HCEC 1CT (cell line): Measurements from ENCODE around the gene SRP54.
"Not testable (repeated sequence)": the region's sequence is repeated elsewhere in the genome, so short reads cannot be mapped to it uniquely, and the experiment has no call there.

Experiments used
- DNase-seq: peaks from one replicate; pipeline ENCODE4 v3.0.0-alpha.2; 2017

Gene SRP54

DNA sequence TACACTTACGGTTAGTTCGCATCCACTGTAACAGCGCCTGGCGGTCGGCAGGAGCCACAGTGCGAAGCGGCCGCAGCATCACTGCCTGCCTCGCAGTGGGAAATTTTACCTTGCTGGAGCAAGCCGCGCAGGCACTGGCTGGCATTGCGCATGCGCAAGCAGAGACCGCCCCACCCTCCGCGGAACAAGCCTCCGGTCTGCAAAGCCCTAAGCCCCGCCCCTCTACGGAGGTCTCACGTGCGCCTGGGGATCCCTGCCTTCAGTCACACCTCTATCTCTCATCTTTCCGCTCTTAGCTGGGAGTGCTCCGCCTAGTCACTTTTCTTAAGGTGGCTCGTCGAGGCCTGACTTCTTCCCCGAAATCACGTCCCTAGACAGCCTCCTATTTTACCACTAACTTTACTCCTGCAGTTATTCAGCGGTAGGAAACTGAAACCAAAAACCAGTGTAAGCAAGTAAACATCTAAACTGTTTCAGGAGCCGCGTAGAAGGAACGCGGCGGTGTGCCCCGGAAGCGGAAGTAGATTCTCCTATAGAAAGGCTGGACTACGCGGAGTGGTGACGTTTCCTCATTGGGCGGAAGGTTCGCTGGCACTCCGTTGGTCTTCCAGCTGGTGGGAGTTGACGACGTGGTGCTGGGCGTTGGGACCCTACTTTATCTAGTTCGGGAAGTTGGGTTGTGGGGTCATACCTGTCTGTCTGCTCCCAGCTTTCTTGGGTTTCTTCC lies at the start of gene SRP54:
Gene SRP54, plus strand, starts transcription at position 572 of the 727 bp plus-strand sequence. CDS start 13,718 bp downstream, outside the sequence.
- peak; percentile 96 for DNase-seq

DNA sequence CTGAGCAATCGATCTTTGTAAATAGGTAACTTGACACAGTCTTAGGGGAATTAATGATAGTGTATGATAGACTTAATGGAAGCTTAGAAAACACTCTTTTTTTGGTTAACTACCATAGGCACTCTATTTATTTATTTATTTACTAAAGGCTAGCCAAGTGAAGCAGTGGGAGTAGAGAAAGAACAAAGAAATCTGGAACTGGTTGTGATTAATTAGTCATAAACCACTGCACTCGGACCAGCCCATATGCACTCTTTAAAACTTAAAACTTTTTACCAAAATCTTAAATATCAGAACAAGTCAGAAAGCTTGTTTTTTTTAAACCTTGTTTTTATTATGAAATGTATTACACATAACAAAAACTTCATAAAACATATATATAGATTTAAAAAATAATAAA lies 49.5 kb upstream of the SRP54 start:
- no peak for DNase-seq

DNA sequence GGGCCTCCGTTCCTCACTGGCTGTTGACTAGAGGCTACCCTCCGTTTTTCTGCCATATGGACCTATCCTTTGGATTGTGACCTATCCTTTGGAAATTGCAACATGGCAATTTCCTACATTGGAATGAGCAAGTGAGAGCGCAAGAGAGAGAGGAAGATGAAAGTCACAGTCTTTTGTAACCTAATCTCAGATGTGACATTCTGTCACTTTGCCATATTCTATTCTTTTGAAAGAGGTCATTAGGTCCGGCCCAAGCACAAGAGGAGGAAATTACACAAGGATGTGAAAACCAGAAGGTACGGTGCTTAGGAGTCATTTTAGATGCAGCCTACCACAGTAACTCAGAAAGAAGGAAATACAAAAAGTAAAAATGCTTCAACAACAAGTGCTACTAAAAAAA lies 47.3 kb upstream of the SRP54 start:
- no peak for DNase-seq

DNA sequence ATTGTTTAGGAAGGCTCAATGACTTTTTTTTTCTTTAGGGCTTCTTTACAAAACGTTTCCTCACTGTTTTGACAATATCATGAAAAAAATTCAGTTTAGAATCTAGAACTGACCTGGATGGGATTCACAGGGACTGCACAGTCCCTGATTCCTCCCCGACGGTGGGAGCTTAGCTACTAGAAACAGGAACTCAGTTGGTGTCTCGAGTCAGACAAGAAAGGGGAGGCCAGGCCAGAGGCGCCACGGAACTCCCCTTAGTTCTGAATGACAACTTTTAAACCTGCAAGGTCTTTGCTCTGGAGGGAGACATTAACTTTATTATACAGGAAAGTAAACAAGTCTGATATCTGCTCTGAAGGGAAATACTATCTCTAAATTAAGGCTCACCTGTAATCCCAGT lies 45.4 kb upstream of the SRP54 start:
- DNase-seq: no peak

DNA sequence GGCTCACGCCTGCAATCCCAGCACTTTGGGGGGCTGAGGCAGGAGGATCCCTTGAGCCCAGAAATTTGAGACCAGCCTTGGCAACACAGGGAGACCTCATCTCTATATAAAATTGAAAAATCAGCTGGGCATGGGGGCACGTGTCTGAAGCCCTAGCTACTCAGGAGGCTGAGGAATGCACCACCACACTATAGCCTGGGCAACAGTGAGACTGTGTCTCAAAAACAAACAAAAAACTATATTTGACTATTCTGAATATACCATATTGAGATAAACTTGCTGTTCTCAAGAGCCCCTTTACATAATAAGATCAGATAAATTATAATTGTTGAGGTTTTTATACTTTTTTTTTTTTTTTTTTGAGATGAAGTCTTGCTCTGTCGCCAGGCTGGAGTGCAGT lies 44.9 kb upstream of the SRP54 start:
- DNase-seq: no peak

DNA sequence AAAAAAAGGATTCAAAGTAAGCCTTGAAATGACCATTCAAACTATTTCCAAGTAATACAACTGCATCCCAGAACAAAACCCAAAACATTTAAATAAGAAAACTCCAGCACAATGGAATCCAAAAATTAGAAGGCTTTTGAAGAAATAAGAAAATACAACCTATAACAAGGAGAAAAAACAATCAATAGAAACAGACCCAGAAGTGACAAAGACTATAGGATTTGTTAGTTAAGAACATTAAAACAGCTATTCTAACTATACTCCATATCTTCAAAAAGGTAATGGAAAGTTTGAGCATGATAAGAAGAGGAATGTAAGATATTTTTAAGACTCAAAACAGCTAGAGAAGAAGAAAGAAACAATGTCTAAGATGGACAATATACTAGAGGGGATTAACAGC lies 39.3 kb upstream of the SRP54 start:
- no peak for DNase-seq

DNA sequence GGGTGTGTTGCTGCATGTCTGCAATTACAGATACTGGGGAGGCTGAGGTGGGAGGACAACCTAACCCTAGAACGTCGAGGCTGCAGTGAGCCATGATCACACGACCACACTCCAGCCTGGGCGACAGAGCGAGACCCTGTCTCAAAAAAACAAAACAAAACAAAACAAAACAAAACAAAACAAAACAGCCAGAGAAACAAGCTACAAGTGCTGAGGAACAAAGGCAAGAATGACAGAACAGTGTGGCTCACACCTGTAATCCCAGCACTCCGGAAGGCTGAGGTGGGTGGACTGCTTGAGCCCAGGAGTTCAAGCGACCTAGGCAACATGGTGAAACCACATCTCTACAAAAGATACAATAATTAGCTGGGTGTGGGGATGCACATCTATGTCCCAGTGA lies 38.0 kb upstream of the SRP54 start:
- DNase-seq: no peak

DNA sequence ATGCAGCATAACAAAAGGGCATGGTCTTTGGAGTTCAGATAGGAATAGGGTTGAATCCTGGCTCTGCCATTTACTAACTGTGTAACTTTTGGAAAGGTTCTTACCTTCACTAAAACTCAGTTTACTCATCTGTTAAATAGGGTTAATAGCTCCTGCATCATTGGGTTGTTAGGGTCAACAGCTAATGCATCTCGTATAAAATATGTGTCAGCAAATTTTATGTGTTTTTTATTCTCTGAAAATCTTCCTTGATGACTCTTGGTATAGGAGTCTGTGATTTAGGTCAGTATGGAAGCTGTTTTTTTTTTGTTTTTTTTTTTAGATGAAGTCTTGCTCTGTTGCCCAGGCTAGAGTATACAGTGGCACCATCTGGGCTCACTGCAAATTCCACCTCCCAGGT lies 36.1 kb upstream of the SRP54 start:
- no peak for DNase-seq

DNA sequence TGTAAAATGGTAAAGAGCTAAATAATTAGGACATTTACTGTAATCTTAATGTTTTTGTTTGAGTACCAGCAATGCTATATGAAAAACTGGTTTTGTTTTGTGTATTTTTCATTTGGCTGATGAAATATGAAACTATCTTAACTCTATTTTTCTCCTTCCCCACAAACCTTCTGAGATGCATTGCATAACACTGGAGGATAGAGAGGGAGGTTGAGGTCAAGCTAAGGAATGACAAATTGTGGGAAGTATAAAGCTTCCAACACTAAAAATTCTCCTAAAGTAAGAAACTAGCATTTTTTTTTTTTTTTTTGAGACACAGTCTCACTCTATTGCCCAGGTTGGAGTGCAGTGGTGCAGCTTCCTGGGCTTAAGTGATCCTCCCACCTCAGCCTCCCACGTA lies 31.5 kb upstream of the SRP54 start:
- peak; percentile 29 for DNase-seq

DNA sequence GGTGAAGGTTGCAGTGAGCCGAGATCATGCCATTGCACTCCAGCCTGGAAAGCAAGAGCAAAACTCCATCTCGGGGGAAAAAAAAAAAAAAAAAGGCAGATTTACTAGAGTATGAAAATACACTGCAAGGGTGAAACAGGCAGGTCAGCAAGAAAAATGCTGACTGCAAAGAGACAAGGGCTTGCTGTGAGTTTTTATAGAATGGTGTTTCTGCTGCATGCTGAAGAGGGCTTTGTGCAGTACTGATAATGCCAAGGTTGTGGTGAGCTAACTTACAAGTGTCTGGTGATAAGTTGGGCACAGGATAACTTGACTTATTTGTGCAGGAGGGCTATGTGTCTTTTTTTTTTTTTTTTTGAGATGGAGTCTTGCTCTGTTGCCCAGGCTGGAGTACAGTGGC lies 25.9 kb upstream of the SRP54 start:
- DNase-seq: no peak

DNA sequence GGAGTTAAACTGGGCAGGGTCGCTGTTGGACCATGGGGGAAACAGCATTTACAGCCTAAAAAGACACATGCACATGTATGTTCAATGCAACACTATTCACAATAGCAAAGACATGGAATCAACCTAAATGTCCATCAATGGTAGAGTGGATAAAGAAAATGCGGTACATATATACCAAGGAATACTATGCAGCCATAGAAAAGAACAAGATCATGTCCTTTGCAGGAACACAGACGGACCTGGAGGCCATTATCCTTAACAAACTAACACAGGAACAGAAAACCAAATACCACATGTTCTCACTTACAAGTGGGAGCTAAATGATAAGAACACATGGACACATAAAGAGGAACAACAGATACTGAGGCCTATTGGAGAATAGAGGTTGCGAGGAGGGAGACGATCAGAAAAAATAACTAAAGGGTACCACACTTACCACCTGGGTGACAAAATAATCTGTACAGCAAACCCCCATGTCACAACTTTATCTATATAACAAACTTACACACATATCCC lies 25.0 kb upstream of the SRP54 start:
- DNase-seq: no peak

DNA sequence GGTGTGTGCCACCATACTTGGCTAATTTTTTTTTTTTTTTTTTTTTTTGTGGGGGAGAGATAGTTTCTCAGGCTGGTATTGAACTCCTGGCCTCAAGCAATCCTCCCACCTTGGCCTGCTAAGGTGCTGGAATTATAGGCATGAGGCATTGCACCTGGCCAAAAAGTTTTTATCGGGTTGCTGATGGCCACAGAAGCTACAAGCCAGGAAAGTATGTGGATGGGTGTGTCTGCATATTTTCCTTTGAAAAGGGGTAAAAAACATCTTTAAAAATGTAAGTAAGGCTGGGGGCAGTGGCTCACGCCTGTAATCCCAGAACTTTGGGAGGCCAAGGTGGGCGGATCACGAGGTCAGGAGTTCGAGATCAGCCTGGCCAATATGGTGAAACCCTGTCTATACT lies 20.7 kb upstream of the SRP54 start:
- not testable (repeated sequence) for DNase-seq

DNA sequence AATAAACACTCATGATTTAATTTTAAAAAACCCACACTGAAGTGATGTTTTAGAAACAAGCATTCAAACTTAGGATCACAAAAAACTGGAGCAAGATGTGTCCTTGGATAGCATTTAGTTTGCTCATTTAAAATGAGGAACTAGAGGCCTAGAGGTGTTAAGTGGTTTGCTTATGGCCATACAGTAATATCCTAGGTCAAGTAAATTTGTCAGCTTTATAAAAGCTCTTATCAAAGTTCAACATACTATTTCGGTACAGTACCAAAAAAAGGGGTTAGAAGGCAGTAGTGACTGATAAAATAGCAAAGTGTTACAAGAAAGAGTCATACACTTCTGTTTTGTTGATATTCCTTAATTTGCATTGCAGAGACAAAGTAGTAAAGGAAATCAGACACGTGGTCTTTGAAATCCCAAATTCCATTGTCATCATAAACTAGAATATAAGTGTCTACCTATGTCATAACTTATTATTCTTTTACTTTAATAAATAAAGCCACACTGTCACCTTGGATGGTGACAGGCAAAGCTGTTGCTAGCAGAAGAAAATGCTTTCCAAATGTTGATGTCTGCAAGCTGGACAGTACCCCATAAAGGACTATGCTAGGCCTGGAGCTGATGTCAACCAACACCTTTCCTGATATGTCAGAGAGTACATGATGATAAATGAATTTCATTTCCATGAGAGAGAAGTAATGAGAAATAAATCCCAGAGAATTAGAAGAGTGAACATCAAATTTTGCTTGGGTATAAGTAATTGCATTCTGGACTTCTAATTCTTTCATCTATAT lies 17.6 kb upstream of the SRP54 start:
- no peak for DNase-seq

DNA sequence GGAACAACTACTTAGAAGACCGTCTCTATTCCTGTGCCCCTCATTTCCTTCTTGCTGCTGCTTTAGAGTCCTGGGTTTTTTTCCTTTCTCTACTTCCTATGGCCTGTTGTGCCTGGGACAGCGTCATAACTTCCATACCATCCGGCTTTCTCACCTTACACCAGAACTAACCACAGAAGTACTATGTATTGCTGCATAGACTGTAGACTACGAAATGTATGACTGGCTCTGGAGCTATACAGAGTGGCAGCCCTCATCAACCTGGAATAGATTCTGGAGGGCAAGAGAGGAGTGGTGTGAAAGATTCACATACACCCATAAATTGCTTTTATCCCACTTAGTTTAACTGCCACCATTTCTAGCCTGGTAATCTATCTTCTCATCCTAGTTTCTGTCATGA lies 16.9 kb upstream of the SRP54 start:
- no peak for DNase-seq

DNA sequence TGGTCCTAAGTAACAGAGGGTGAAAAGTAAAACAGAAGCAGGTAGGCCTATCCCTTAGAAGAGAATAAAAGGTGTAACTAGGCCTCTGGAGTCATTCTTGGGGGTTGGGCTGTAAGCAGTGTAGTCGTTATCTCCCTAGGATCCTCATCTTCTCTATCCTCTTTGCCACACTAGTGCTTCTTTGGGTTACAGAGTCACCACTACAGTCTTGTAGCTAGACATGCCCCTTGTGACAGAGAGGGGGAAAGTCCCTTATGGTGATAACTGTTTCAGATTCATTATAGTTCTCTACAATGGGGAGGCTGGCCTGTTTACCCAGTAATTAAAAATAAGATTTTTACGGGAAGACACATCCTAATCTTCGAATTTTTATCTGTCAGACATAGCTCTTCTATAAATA lies 16.4 kb upstream of the SRP54 start:
- DNase-seq: no peak

DNA sequence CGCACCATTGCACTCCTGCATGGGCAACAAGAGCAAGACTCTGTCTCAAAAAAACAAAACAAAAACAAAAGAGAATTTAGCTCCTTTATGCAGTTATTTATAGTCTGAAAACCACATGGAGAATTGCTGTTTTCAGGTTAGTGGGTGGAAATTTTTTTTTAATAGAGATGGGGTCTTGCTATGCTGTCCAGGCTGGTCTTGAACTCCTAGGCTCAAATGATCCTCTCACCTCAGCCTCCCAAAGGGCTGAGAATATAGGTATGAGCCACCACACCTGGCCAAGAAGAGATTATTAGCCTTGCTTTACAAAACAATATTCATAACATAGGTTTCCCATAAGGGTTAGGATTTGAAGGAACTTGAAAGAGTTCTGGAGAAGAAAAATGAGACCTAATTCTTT lies 12.1 kb upstream of the SRP54 start:
- no peak for DNase-seq

DNA sequence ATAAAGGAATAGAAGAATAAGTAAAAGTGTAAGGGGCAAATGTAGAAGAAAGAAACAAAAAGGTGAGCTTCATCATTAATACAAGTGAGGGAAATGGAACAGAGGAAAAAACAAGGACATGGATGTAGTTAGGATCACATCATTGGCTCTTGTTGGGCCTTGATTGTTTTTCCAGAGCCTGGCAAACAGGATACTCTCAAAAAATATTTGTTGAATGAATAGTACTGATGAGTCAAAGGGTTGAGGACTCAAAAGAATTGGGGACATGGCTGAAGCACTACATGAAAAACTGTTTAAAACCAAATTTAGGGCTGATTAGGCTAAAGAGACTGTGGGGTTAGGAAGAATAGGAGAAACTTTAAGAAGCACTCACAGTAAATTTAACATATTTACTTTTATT lies 11.4 kb upstream of the SRP54 start:
- peak; percentile 79 for DNase-seq

DNA sequence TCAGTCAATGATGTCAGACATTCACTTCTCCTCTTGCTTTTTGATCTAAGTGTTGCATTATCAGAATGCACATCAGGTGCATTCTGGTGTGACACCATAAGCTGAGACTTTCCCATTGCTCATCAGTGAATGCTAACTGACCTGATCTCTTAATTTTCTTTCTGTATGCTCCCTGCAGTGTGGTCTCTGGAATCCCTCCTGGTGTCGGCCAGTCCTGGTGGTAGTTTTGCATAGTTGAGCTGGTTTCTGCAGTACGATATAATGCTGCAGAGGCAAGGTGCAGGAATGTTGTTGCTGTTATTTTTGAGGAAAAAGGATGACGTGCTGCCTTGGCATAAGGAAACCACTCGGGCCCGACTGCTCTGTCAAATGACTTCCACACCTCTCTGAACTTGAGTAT lies 11.0 kb upstream of the SRP54 start:
- no peak for DNase-seq

DNA sequence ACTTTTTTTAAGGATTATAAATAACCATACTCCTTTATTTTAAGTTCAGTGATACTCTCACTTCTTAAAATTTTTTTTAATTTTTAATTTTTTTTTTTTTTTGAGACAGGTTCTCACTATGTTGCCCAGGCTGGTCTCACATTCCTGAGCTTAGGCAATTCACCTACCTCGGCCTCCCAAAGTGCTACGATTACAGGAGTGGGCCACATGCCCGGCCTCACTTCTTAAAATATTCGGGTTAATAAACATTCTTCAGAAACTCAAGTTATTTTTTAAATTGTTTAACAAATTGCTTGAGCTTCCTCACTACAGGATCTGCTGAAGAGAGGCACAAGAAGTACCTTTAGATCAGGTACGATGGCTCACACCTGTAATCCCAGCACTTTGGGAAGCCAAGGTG lies 4.3 kb upstream of the SRP54 start:
- no peak for DNase-seq

DNA sequence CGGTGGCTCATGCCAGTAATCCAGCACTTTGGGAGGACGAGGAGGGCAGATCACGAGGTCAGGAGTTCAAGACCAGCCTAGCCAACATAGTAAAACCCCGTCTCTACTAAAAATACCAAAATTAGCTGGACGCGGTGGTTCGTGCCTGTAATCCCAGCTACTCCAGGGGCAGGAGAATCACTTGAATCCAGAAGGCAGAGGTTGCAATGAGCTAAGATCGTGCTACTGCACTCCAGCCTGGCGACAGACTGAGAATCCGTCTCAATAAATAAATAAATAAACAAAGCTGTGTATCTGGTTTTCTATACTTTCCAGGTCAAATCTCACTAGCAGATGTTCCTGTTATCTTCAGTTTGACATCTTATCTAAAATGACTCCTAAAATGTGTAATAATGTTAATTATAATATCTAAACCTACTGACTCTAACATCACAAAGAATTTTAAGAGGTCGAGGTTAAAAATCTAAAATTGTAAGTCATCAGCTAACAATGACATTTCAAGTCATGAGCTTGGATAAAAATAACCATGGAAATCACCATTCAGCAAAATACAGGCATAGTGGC lies 2.4 kb upstream of the SRP54 start:
- DNase-seq: no peak

DNA sequence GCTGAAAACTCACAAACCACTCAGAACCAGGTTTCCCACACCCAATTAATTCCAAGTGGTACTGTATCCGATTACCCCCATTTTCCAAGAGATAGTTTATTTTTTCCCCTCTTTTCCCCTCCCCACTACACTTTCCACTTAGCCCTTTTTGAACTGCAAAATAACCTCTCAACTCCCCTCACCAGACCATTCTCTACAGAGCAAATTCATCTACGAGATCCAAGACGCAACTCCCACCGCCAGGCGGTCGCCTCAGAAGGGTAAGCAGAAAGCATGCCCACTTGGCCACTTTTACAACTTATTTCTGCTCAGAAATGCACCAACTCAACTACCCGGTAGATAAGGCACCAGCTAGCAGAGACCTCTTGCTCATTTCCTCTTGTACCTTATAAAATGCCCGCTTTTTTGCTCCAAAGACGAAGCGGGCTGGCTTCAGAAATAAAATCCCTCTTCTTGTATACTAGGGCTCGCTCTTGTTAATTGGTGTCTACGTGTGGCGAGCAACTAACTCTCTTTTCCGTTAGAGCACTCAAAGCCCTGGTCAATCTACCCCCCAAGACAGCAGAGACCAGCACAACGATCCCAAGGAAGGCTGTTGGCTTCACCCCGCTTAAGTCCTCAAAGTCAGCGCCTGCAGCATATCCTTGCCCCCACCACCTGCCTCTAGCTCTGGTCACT lies 910 bp upstream of the SRP54 start:
- no peak for DNase-seq

DNA sequence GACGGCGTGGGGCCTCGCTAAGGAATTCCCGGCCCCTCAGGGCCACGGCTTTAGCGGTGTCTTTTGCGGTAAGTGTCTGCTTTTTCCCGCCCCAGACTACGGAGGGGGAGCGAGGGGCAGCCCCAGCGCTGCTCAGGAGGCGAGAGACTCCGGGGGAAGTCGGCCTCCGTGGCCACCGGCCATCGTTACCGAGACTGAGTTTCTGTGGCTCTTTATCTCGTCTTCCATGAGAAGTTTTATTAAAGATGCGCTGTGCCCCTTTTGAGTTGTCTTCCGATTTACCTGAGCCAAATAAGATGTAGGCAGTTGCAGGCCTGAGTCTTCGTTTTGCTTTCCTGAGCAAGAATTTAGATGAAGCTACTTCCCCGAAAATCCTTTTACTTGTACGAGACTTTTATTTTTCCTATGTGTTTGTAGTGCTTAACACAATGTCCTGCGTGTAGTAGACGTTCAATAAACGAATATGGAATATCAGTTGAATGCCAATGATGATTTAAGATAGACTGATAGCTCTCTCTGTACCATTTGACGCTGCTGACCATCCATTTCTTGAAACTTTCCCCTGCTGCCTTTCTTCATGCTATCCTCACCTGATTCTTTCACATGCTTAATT lies 462 bp downstream of the SRP54 start:
- DNase-seq: no peak

DNA sequence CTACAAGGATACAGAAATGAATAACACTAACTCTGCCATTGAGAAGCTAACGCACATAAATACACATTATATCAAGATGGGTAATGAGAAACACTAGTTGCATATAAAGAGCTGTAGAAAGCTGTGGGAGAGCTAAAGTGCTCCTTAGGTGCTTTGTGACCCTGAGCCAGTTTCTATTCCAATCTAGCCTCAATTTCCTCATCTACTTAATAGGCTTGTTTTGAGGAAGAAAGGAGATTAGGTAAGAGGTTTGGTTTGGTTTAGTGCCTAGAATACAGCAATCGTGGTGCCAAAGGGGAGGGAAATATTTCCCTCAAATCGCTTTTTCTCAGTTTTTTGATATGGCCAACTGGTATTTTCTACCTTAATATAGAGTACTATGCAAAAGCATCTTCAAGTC lies 994 bp downstream of the SRP54 start:
- no peak for DNase-seq
